HepG2 (cell line): ENCODE results near the gene CENPP. TPM values are rescaled to one million over a fixed set of nuclear protein-coding genes. Genes with fewer than 3 reads are reported as not detected.
"Not testable (repeated sequence)": the region's sequence is repeated elsewhere in the genome, so short reads cannot be mapped to it uniquely, and the experiment has no call there.

Source experiments
- ATAC-seq: fragments of 200-7000 bp; cut with Tn5 transposase; 3 replicates; pipeline ENCODE4 v1.9.1; 2020; ENCODE audit warnings: mild to moderate bottlenecking, moderate library complexity
- BruUV-seq: library from RNA; stranded (reverse); fragments of 400-500 nt; replicated peaks from 2 replicates; lab custom pipeline; 2021; lab: Mats Ljungman, UMichigan
- CTCF ChIA-PET: fragments of 300-600 bp; formaldehyde crosslinking; extraction: SDS; loops from one replicate; lab custom pipeline; 2021; ENCODE audit warnings: low total read pairs, inconsistent platforms, low intra/inter-chr PET ratio; lab: Yijun Ruan, JAX
- POLR2A ChIA-PET: fragments of 350-600 bp; sonication (Branson Sonifier 250); formaldehyde crosslinking; loops from one replicate; lab custom pipeline; 2020; ENCODE audit warnings: antibody characterized with exemption, inconsistent platforms; lab: Yijun Ruan, JAX
- DNase-seq: peaks from one replicate; pipeline ENCODE4 v3.0.0-alpha.2; 2015; ENCODE audit warnings: low spot score
- FAIRE-seq: peaks from 3 replicates; lab custom pipeline; 2011; peaks lifted over from hg19 to GRCh38; lab: Jason Lieb, UNC
- H2AFZ ChIP-seq: one replicate; pipeline ENCODE4 v1.6.1; 2011; ENCODE audit warnings: low read length, inconsistent platforms
- H3K27ac ChIP-seq: fragments of 300-600 bp; 3 replicates; pipeline ENCODE4 v1.8.0; 2011; ENCODE audit warnings: mixed run types, mild to moderate bottlenecking, mixed read lengths, low read length, inconsistent platforms; ENCODE audit not compliant: insufficient read depth; ENCODE audit errors: extremely low read length
- H3K27me3 ChIP-seq, 2 experiments: fragments of 200-600 bp in 1 of 2; 2 replicates in 1 of 2; 3 replicates in 1 of 2; pipeline versions ENCODE4 v1.6.0 to v1.8.0; 2011; ENCODE audit warnings: low read length in 2 of 2, mild to moderate bottlenecking in 2 of 2, moderate library complexity in 2 of 2, inconsistent platforms in 1 of 2; ENCODE audit not compliant: insufficient read depth in 2 of 2, control insufficient read depth in 1 of 2
- H3K36me3 ChIP-seq, 2 experiments: fragments of 200-600 bp in 1 of 2; replicated peaks in 1 of 2; 2 replicates in 1 of 2; 3 replicates in 1 of 2; pipeline versions ENCODE4 v1.5.1 to v1.8.0; 2011; ENCODE audit warnings: low read length in 2 of 2, inconsistent platforms in 1 of 2; ENCODE audit not compliant: insufficient read depth in 2 of 2, control insufficient read depth in 1 of 2
- H3K4me1 ChIP-seq: 2 replicates; pipeline ENCODE4 v1.5.1; 2012; ENCODE audit warnings: low read length, inconsistent platforms; ENCODE audit not compliant: insufficient read depth
- H3K4me2 ChIP-seq: 2 replicates; pipeline ENCODE4 v1.6.0; 2011; ENCODE audit warnings: low read depth, low read length, inconsistent platforms
- H3K4me3 ChIP-seq, 3 experiments: fragments of 200-600 bp in 1 of 3; sonication (generic), shearing (Covaris generic) in 1 of 3; replicated peaks in 1 of 3; 2 replicates each; pipeline ENCODE4 v1.5.1; 2011 to 2016; ENCODE audit warnings: low read length in 3 of 3, inconsistent platforms in 2 of 3, low read depth in 2 of 3, mild to moderate bottlenecking in 2 of 3, control low read depth in 1 of 3, mixed read lengths in 1 of 3; ENCODE audit not compliant: insufficient read depth in 1 of 3
- H3K79me2 ChIP-seq: one replicate; pipeline ENCODE4 v1.6.1; 2011; ENCODE audit warnings: low read length, inconsistent platforms; ENCODE audit not compliant: insufficient read depth
- H3K9ac ChIP-seq: 2 replicates; pipeline ENCODE4 v1.6.0; 2011; ENCODE audit warnings: mild to moderate bottlenecking, low read depth, low read length, inconsistent platforms; ENCODE audit not compliant: insufficient read depth
- H3K9me3 ChIP-seq: 2 replicates; pipeline ENCODE4 v1.5.1; 2012; ENCODE audit warnings: mild to moderate bottlenecking, low read length
- H4K20me1 ChIP-seq: 2 replicates; pipeline ENCODE4 v1.6.0; 2011; ENCODE audit warnings: inconsistent platforms, mild to moderate bottlenecking, low read length, moderate library complexity; ENCODE audit not compliant: insufficient read depth
- FOXK1 ChIP-seq: sonication (generic); formaldehyde crosslinking; IDR thresholded peaks from 2 replicates; pipeline ENCODE4 v1.4.0; 2020; ENCODE audit warnings: low read depth, missing genetic modification reagents, borderline replicate concordance
- FOXP1 ChIP-seq, 2 experiments: fragments of 450-650 bp in 1 of 2; IDR thresholded peaks; 2 replicates each; pipeline ENCODE4 v1.6.1; 2017 to 2018; ENCODE audit warnings: antibody characterized with exemption in 1 of 2
- GATAD2A ChIP-seq: IDR thresholded peaks from 2 replicates; pipeline ENCODE4 v1.6.1; 2016
- POGZ ChIP-seq: sonication (generic); formaldehyde crosslinking; IDR thresholded peaks from 2 replicates; pipeline ENCODE4 v1.4.0; 2020; ENCODE audit warnings: mild to moderate bottlenecking, missing genetic modification reagents
- RARA ChIP-seq: IDR thresholded peaks from 2 replicates; pipeline ENCODE4 v1.6.1; 2016; ENCODE audit warnings: missing genetic modification reagents, missing compliant biosample characterization
- SALL1 ChIP-seq: sonication (generic); formaldehyde crosslinking; IDR thresholded peaks from 2 replicates; pipeline ENCODE4 v1.8.0; 2022; ENCODE audit warnings: mild to moderate bottlenecking, missing genetic modification reagents
- ZNF644 ChIP-seq: IDR thresholded peaks from 2 replicates; pipeline ENCODE4 v1.6.1; 2016; ENCODE audit warnings: low read depth
- WGBS: methylation state at CpG from one replicate; pipeline ENCODE4 v1.1.6; 2017; ENCODE audit warnings: low lambda C conversion rate; 5-methylcytosine and 5-hydroxymethylcytosine counted together
- in situ Hi-C: cut with HindIII; loops from 2 replicates; pipeline ENCODE4 v1.10.0; 2017; ENCODE audit warnings: low pct_unique_long_range_greater_than_20kb; ENCODE audit not compliant: extremely low pct_ligation_motif_present
- intact Hi-C: fragments of 100-400 bp; cut with micrococcal nuclease; formaldehyde crosslinking; loops from one replicate; pipeline ENCODE4 v1.10.0; 2022; ENCODE audit not compliant: unreplicated experiment
- polyA plus RNA-seq, 8 experiments: library from polyadenylated mRNA; depleted of rRNA in 3 of 8; stranded (reverse) in 7 of 8; unstranded in 1 of 8; fragments of >200 nt; fragmentation: Illumina TruSeq in 4 of 8; extraction: Trizol in 4 of 8; gene quantifications; 2 replicates each; pipeline versions ENCODE4 v1.2.1 to v1.2.3, GENCODE V29; 2011 to 2016; ENCODE audit warnings: low read depth in 4 of 8, missing spikeins in 1 of 8, mixed read lengths in 1 of 8; ENCODE audit not compliant: insufficient read depth in 1 of 8
- total RNA-seq, 5 experiments: library from RNA; depleted of rRNA; stranded (reverse); fragments of >200 nt; fragmentation: Illumina TruSeq; extraction: Trizol; gene quantifications; 2 replicates each; pipeline ENCODE4 v1.2.3, GENCODE V29; 2016; ENCODE audit warnings: low read depth in 1 of 5
- TF ChIP-seq, protein P1 (sequence below): sonication (generic); formaldehyde crosslinking; IDR thresholded peaks from 2 replicates; pipeline ENCODE4 v1.5.0; 2020; ENCODE audit warnings: mild to moderate bottlenecking, missing genetic modification reagents

Gene CENPP
- total and polyA plus RNA-seq, 2 of the 13 experiments (the other 11 are each of a cell fraction or from before 2014, with no cell fraction given): 2.0 to 11.4 TPM

DNA sequence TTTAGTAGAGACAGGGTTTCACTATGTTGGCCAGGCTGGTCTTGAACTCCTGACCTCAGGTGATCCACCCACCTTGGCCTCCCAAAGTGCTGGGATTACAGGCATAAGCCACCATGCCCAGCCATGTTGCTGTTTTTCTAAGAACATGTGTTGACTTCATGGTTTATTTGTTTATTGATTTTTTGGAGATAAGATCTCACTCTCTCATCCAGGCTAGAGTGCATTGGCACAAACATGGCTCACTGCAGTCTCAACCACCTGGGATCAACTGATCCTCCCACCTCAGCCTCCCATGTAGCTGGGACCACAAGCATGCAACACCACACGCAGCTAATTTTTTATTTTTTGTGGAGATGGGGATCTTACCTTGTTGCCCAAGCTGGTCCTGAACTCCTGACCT is 269.3 kb downstream of the CENPP start:
- 94% methylated on average over 1 of the region's 1 CpG for WGBS
- CTCF ChIA-PET; H3K9me3 ChIP-seq; H2AFZ ChIP-seq; H3K36me3 ChIP-seq; intact Hi-C loops; H4K20me1 ChIP-seq; H3K9ac ChIP-seq; H3K4me3 ChIP-seq; FAIRE-seq; BruUV-seq; ATAC-seq; H3K79me2 ChIP-seq; H3K27ac ChIP-seq; in situ Hi-C loops; DNase-seq; H3K4me2 ChIP-seq; H3K27me3 ChIP-seq; POLR2A ChIA-PET; TF ChIP-seq FOXP1 (IDR thresholded peaks at IDR 0.05): not testable (repeated sequence)
- H3K4me1 ChIP-seq: peaks cover 29% of the 10 kb centered on the region
- peak; percentile 61; the same call in 1 of the 2 replicates for TF ChIP-seq RARA (CRISPR knock-in tag)
- TF ChIP-seq FOXP1 (CRISPR knock-in tag; IDR thresholded peaks at IDR 0.05): peak; percentile 61; the same call in 1 of the 2 replicates
- TF ChIP-seq, protein P1, sequence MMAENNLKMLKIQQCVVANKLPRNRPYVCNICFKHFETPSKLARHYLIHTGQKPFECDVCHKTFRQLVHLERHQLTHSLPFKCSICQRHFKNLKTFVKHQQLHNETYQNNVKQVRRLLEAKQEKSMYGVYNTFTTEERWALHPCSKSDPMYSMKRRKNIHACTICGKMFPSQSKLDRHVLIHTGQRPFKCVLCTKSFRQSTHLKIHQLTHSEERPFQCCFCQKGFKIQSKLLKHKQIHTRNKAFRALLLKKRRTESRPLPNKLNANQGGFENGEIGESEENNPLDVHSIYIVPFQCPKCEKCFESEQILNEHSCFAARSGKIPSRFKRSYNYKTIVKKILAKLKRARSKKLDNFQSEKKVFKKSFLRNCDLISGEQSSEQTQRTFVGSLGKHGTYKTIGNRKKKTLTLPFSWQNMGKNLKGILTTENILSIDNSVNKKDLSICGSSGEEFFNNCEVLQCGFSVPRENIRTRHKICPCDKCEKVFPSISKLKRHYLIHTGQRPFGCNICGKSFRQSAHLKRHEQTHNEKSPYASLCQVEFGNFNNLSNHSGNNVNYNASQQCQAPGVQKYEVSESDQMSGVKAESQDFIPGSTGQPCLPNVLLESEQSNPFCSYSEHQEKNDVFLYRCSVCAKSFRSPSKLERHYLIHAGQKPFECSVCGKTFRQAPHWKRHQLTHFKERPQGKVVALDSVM (CRISPR knock-in tag): peak; percentile 86
- TF ChIP-seq ZNF644 (CRISPR knock-in tag): 0 out of 2 replicates have a peak, but pooled peaks have one; percentile 30
- peak; percentile 26; the same call in 1 of the 2 replicates for TF ChIP-seq FOXK1 (CRISPR knock-in tag)
- 0 out of 2 replicates have a peak, but pooled peaks have one; percentile 16 for TF ChIP-seq GATAD2A (CRISPR knock-in tag)
- peak; percentile 28; the same call in 1 of the 2 replicates for TF ChIP-seq POGZ
- TF ChIP-seq SALL1 (CRISPR knock-in tag): 0 out of 2 replicates have a peak, but pooled peaks have one; percentile 5
